GM20000 (cell line): ENCODE data around the gene DRC3.
"Not testable (repeated sequence)": the region's sequence is repeated elsewhere in the genome, so short reads cannot be mapped to it uniquely, and the experiment has no call there.

Experiments used
- DNase-seq: peaks from one replicate; pipeline ENCODE4 v3.0.0; 2012; ENCODE audit warnings: low spot score
- CTCF ChIP-seq: IDR thresholded peaks from 2 replicates; pipeline ENCODE4 v1.5.1; 2012; ENCODE audit warnings: mild to moderate bottlenecking, control low read depth; ENCODE audit errors: extremely low read depth, missing control alignments

Gene DRC3

GRCh38 chr17:17950347-17950746 lies 22.3 kb upstream of the DRC3 start:
- DNase-seq = no peak
- TF ChIP-seq CTCF = no peak

GRCh38 chr17:17950806-17951205 lies 21.9 kb upstream of the DRC3 start:
- TF ChIP-seq CTCF = no peak
- no peak for DNase-seq

- no peak for TF ChIP-seq CTCF
- no peak for DNase-seq
Observed at GRCh38 chr17:17951524-17951923, 21.1 kb upstream of the DRC3 start.

- TF ChIP-seq CTCF = no peak
- no peak for DNase-seq
Observed at GRCh38 chr17:17952691-17953090, 20.0 kb upstream of the DRC3 start.

GRCh38 chr17:17954079-17954478 lies 18.6 kb upstream of the DRC3 start:
- no peak for TF ChIP-seq CTCF
- DNase-seq = no peak

- not testable (repeated sequence) for DNase-seq
Observed at GRCh38 chr17:17955790-17956341, 16.8 kb upstream of the DRC3 start.

GRCh38 chr17:17957584-17957916 lies 15.1 kb upstream of the DRC3 start:
- no peak for TF ChIP-seq CTCF
- DNase-seq = no peak

- no peak for DNase-seq
- no peak for TF ChIP-seq CTCF
Observed at GRCh38 chr17:17958982-17959381, 13.7 kb upstream of the DRC3 start.
